Tibial nerve (tissue), 4 donors: ENCODE results near the gene CASP12. TPM values are rescaled to one million over a fixed set of nuclear protein-coding genes. Genes with fewer than 3 reads are reported as not detected.
A peak's percentile ranks its signal among the peaks of the same experiment; 100 is the strongest.

Experiments used
- DNase-seq, 2 donors: peaks; one replicate each; pipeline ENCODE4 v3.0.0-alpha.2; 2019; ENCODE audit warnings: low spot score in 2 of 2
- H3K27ac ChIP-seq, 4 donors: fragments of 200-600 bp; sonication (generic) in 3 of 4; one replicate each; pipeline ENCODE4 v1.5.1; 2017 to 2019; ENCODE audit warnings: mild to moderate bottlenecking in 1 of 4
- H3K27me3 ChIP-seq, 2 donors: fragments of 200-600 bp; sonication (generic) in 1 of 2; one replicate each; pipeline versions ENCODE4 v1.5.1 to v1.6.0; 2017 to 2019
- H3K36me3 ChIP-seq, 3 donors: fragments of 200-600 bp; sonication (generic); one replicate each; pipeline ENCODE4 v1.5.1; 2018 to 2019
- H3K4me1 ChIP-seq, 4 donors: fragments of 200-600 bp; sonication (generic) in 3 of 4; one replicate each; pipeline ENCODE4 v1.5.1; 2017 to 2019
- H3K4me3 ChIP-seq, 4 donors: fragments of 200-600 bp; sonication (generic) in 3 of 4; one replicate each; pipeline ENCODE4 v1.5.1; 2017 to 2019; ENCODE audit warnings: mild to moderate bottlenecking in 1 of 4, moderate library complexity in 1 of 4
- H3K9me3 ChIP-seq, 4 donors: fragments of 200-600 bp; sonication (generic) in 3 of 4; one replicate each; pipeline ENCODE4 v1.5.1; 2017 to 2019
- EP300 ChIP-seq, 2 donors: sonication (generic); formaldehyde crosslinking; IDR thresholded peaks; one replicate each; pipeline ENCODE4 v1.6.1; 2017; ENCODE audit warnings: antibody characterized with exemption in 2 of 2, mild to moderate bottlenecking in 1 of 2
- POLR2A ChIP-seq, 2 donors: fragments of 450-650 bp; IDR thresholded peaks; one replicate each; pipeline ENCODE4 v1.6.1; 2017; ENCODE audit warnings: antibody characterized with exemption in 2 of 2, mild to moderate bottlenecking in 2 of 2, moderate library complexity in 2 of 2
- WGBS, 2 donors: methylation state at CpG; one replicate each; pipeline ENCODE4 v1.1.5; 2018; 5-methylcytosine and 5-hydroxymethylcytosine counted together
- total RNA-seq, 4 donors: library from RNA; depleted of rRNA; stranded (reverse); fragments of >200 nt; gene quantifications; one replicate each; pipeline ENCODE4 v1.1.0, GENCODE V29; 2016
- TF ChIP-seq, protein P1 (sequence below), 5 experiments: fragments of 200-600 bp in 3 of 5; fragments of 450-650 bp in 2 of 5; sonication (generic) in 3 of 5; IDR thresholded peaks; one replicate each; pipeline ENCODE4 v1.5.1; 2016 to 2019; ENCODE audit warnings: antibody characterized with exemption in 5 of 5, mild to moderate bottlenecking in 3 of 5, moderate library complexity in 2 of 5

CASP12 gene
- total RNA-seq, 4 donors from 2014 or later = 1.7 to 2.3 (median 2.2) TPM; not detected in 1

DNA sequence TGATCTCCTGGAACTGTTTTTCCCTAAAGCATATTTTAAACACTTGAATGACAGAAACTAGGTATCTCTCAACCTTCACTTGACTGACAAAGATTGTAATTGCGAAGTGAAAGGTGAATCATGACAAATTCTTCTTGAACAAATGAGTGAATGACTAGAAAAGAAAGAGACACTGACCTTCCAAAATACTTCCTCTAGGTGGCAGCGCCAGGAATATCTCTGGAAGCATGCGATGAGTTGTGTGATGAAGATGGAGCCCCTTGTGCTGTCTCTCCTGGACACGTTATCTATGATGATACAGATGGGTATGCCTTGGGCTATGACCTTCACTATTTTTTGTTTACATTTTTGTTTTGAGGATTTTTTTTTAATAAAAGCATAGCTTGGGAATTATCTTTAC, 7.0 kb upstream of the CASP12 start:
- 93 to 96% methylated on average over 4 of the region's 4 CpGs for WGBS, 2 donors

DNA sequence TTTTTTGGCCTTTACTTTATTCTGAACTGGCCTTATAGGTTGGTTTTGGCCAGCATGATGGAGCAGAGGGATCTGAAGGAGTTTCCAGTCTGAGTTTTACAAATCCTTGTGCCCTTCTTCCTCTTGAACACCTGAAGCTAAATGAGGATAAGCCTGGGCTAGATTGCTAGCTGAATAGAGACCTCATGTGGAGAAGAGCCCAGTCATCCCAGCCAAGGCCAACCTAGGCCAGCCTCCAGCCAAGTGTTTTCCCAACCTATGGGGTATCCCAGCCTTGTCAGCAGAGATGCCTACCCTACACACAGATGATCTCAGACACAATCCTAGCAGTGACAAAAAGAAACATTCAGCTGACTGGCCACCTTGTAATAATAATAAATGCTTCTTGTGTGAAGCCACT, 966 bp upstream of the CASP12 start:
- no peak overlapping the region for H3K4me3 ChIP-seq
- H3K27ac ChIP-seq = peak overlapping the region; percentile 31 to 84 (median 71)
- no peaks in the 10 kb centered on the region for H3K27me3 ChIP-seq
- peaks cover 0 to 21% (median 0%) of the 10 kb centered on the region in 3 donors for H3K36me3 ChIP-seq
- H3K9me3 ChIP-seq = no peaks in the 10 kb centered on the region
- peaks cover 0 to 44% (median 2%) of the 10 kb centered on the region in 4 donors for H3K4me1 ChIP-seq
- TF ChIP-seq POLR2A (IDR thresholded peaks at IDR 0.05) (no peak), EP300 (IDR thresholded peaks at IDR 0.05) (no peak)
- TF ChIP-seq, protein P1, sequence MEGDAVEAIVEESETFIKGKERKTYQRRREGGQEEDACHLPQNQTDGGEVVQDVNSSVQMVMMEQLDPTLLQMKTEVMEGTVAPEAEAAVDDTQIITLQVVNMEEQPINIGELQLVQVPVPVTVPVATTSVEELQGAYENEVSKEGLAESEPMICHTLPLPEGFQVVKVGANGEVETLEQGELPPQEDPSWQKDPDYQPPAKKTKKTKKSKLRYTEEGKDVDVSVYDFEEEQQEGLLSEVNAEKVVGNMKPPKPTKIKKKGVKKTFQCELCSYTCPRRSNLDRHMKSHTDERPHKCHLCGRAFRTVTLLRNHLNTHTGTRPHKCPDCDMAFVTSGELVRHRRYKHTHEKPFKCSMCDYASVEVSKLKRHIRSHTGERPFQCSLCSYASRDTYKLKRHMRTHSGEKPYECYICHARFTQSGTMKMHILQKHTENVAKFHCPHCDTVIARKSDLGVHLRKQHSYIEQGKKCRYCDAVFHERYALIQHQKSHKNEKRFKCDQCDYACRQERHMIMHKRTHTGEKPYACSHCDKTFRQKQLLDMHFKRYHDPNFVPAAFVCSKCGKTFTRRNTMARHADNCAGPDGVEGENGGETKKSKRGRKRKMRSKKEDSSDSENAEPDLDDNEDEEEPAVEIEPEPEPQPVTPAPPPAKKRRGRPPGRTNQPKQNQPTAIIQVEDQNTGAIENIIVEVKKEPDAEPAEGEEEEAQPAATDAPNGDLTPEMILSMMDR (IDR thresholded peaks at IDR 0.05) = no peak
- DNase-seq = no peak

More for the DNA sequence above, 7.0 kb upstream of the CASP12 start:
- DNase-seq = no peak
- H3K4me1 ChIP-seq = no peaks in the 10 kb centered on the region
- no peak overlapping the region for H3K27ac ChIP-seq
- H3K36me3 ChIP-seq = peaks cover 0 to 60% (median 0%) of the 10 kb centered on the region in 3 donors
- no peak overlapping the region for H3K4me3 ChIP-seq
- no peaks in the 10 kb centered on the region for H3K9me3 ChIP-seq
- no peak for TF ChIP-seq EP300 (IDR thresholded peaks at IDR 0.05)
- no peak for TF ChIP-seq POLR2A (IDR thresholded peaks at IDR 0.05)
- TF ChIP-seq, protein P1 (IDR thresholded peaks at IDR 0.05) = no peak
- H3K27me3 ChIP-seq = no peaks in the 10 kb centered on the region

DNA sequence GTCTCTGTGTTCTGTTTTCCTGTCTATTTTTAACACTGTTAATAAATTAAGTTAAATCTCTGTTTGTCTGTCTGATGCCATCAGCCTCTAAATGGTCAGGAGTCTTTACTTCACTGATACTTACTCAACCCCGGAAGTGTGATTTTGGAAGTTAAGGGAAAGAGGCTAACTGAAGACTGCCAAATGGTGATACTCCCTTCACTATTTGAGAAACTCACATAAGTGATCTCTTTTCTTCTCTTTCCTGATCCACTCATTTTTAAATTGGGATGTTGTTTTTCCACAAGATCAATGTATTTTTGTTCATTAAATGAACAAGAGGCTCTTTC, 389 bp upstream of the CASP12 start:
- no peaks in the 10 kb centered on the region for H3K9me3 ChIP-seq
- H3K36me3 ChIP-seq = peaks cover 0 to 17% (median 0%) of the 10 kb centered on the region in 3 donors
- H3K4me1 ChIP-seq = peaks cover 0 to 49% (median 2%) of the 10 kb centered on the region in 4 donors
- peak overlapping the region; percentile 31 to 84 (median 71) for H3K27ac ChIP-seq
- no peaks in the 10 kb centered on the region for H3K27me3 ChIP-seq
- 39 to 46% methylated on average over 1 of the region's 1 CpG for WGBS, 2 donors
- DNase-seq = no peak
- H3K4me3 ChIP-seq = peak overlapping the region in 3 of 4 donors; percentile 12 to 43 (median 27)
- TF ChIP-seq EP300 (IDR thresholded peaks at IDR 0.05) (peak in 1 of 2 donors; percentile 1), POLR2A (IDR thresholded peaks at IDR 0.05) (no peak)
- TF ChIP-seq, protein P1 (IDR thresholded peaks at IDR 0.05) = no peak

DNA sequence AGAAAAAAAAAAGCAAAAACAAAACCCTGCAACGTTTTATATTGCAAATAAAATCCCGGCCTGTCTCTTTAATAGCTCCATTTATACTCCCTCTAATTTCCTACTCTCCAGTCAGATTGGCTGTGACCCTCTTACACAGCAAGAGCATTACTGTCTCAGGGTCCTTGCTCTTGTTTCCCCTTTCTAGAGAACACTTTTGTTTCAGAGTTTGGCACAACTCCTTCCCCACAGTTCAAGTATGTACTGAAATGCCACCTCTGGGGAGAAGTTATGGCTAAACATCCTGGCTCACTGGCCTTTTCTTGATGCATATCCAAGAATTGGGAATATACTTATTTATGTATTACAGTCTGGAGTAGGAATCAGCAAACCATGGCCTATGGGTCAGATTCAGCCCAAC, 2.6 kb downstream of the CASP12 start:
- H3K4me1 ChIP-seq = peaks cover 0 to 63% (median 2%) of the 10 kb centered on the region in 4 donors
- DNase-seq = no peak
- no peaks in the 10 kb centered on the region for H3K9me3 ChIP-seq
- H3K4me3 ChIP-seq = no peak overlapping the region
- H3K36me3 ChIP-seq = no peaks in the 10 kb centered on the region
- peak overlapping the region in 2 of 4 donors; percentile 4 to 40 for H3K27ac ChIP-seq
- no peak for TF ChIP-seq EP300 (IDR thresholded peaks at IDR 0.05)
- TF ChIP-seq, protein P1 (IDR thresholded peaks at IDR 0.05) = no peak
- TF ChIP-seq POLR2A (IDR thresholded peaks at IDR 0.05) = no peak
- no peaks in the 10 kb centered on the region for H3K27me3 ChIP-seq
- whole genome bisulfite sequencing, 2 donors = 11 to 14% methylated on average over 2 of the region's 2 CpGs

DNA sequence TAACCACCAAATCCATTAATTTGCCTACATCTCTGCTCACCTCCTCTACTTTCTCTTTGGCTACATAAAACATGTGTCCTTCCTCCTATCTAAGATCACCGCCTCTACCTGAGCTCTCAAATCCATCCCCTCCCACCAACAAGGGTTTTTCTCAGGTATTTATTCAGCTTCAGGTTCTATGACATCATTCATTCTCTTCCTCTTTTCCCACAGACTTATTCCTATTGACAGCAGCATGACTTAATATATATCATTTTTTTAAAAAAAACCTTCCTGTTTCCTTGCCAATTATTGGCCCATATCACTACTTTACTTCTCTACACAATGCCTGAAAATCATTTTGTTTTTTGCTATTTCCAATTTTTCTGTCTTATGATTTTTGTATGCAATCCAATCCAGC, 4.4 kb downstream of the CASP12 start:
- H3K4me1 ChIP-seq = peaks cover 0 to 61% (median under 1%) of the 10 kb centered on the region in 4 donors
- DNase-seq = no peak
- no peaks in the 10 kb centered on the region for H3K9me3 ChIP-seq
- WGBS, 2 donors = 100% methylated on average over 1 of the region's 1 CpG
- H3K4me3 ChIP-seq = no peak overlapping the region
- H3K36me3 ChIP-seq = no peaks in the 10 kb centered on the region
- H3K27ac ChIP-seq = no peak overlapping the region
- TF ChIP-seq, protein P1 (IDR thresholded peaks at IDR 0.05) = no peak
- no peak for TF ChIP-seq EP300 (IDR thresholded peaks at IDR 0.05)
- TF ChIP-seq POLR2A (IDR thresholded peaks at IDR 0.05) = no peak
- no peaks in the 10 kb centered on the region for H3K27me3 ChIP-seq
